ENCODE results near the gene CCDC39. TPM values are rescaled to one million over a fixed set of nuclear protein-coding genes. Genes with fewer than 3 reads are reported as not detected.
A peak's percentile ranks its signal among the peaks of the same experiment; 100 is the strongest.

Gene CCDC39
- total and polyA plus RNA-seq, 2 of the 13 experiments (the other 11 are each of a cell fraction or from before 2014, with no cell fraction given), result not detected

GRCh38 chr3:180601688-180602666, 77.3 kb downstream of the CCDC39 start, which contains the start of gene TTC14 (continued):
- TF ChIP-seq ZBTB1 (CRISPR knock-in tag; IDR thresholded peaks at IDR 0.05; ENCODE audit: borderline replicate concordance) (no peak), SMAD3 (CRISPR knock-in tag; IDR thresholded peaks at IDR 0.05) (no peak), ARNT2 (CRISPR knock-in tag; IDR thresholded peaks at IDR 0.05; ENCODE audit: low read depth) (peak; percentile 96), ZC3H4 (CRISPR knock-in tag; IDR thresholded peaks at IDR 0.05; ENCODE audit: borderline replicate concordance) (no peak), TOE1 (CRISPR knock-in tag; IDR thresholded peaks at IDR 0.05) (no peak), RXRB (CRISPR knock-in tag; IDR thresholded peaks at IDR 0.05; ENCODE audit: borderline replicate concordance) (peak; percentile 66), FOXO1 (CRISPR knock-in tag; IDR thresholded peaks at IDR 0.05) (peak; percentile 48; the same call in 1 of the 2 replicates)
- TF ChIP-seq, protein P1, sequence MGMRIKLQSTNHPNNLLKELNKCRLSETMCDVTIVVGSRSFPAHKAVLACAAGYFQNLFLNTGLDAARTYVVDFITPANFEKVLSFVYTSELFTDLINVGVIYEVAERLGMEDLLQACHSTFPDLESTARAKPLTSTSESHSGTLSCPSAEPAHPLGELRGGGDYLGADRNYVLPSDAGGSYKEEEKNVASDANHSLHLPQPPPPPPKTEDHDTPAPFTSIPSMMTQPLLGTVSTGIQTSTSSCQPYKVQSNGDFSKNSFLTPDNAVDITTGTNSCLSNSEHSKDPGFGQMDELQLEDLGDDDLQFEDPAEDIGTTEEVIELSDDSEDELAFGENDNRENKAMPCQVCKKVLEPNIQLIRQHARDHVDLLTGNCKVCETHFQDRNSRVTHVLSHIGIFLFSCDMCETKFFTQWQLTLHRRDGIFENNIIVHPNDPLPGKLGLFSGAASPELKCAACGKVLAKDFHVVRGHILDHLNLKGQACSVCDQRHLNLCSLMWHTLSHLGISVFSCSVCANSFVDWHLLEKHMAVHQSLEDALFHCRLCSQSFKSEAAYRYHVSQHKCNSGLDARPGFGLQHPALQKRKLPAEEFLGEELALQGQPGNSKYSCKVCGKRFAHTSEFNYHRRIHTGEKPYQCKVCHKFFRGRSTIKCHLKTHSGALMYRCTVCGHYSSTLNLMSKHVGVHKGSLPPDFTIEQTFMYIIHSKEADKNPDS (CRISPR knock-in tag; IDR thresholded peaks at IDR 0.05), result no peak

DNA sequence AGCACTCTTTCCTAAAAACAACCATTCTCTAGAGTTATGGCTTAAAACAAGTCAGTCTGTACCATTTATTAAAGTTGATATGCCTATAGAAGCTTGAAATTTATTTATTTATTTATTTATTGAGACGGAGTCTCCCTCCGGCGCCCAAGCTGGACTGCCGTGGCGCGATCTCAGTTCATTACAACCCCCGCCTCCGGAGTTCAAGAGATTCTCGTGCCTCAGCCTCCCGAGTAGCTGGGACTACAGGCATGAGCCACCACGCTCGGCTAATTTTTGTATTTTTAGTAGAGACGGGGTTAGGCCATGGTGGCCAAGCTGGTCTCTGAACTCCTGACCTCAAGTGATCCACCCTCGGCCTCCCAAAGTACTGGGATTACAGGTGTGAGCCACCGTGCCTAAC, 78.8 kb downstream of the CCDC39 start:
- in situ Hi-C loops (cut with HindIII; ENCODE audit: extremely low pct_ligation_motif_present, low pct_unique_long_range_greater_than_20kb), result loop anchor here (25.0 kb wide), 1 partner anchor 387 kb away; the partner anchor contains the start of gene DNAJC19
- H3K4me3 ChIP-seq (replicated peaks in 1 of 3; ENCODE audit: insufficient read depth in 1 of 3, low read depth in 2 of 3, low read length in 3 of 3), result no peak overlapping the region
- TF ChIP-seq TIGD3 (CRISPR knock-in tag; IDR thresholded peaks at IDR 0.05; ENCODE audit: borderline replicate concordance) (no peak), ZIK1 (CRISPR knock-in tag; IDR thresholded peaks at IDR 0.05; ENCODE audit: borderline replicate concordance, low read depth) (no peak), CBX5 (CRISPR knock-in tag; IDR thresholded peaks at IDR 0.05; ENCODE audit: borderline replicate concordance) (no peak), ZNF276 (CRISPR knock-in tag; IDR thresholded peaks at IDR 0.05; ENCODE audit: low read depth) (no peak)
- TF ChIP-seq, protein P2, sequence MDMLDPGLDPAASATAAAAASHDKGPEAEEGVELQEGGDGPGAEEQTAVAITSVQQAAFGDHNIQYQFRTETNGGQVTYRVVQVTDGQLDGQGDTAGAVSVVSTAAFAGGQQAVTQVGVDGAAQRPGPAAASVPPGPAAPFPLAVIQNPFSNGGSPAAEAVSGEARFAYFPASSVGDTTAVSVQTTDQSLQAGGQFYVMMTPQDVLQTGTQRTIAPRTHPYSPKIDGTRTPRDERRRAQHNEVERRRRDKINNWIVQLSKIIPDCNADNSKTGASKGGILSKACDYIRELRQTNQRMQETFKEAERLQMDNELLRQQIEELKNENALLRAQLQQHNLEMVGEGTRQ (IDR thresholded peaks at IDR 0.05; ENCODE audit: low read depth, low read length), result no peak
- TF ChIP-seq, protein P2 (CRISPR knock-in tag; IDR thresholded peaks at IDR 0.05; ENCODE audit: borderline replicate concordance), result no peak

More for the DNA sequence above, 78.8 kb downstream of the CCDC39 start:
- Histone ChIP-seq H4K20me1 (ENCODE audit: insufficient read depth, low read length) (no peaks in the 10 kb centered on the region), H3K27me3 (ENCODE audit: control insufficient read depth in 1 of 2, insufficient read depth in 2 of 2, low read length in 2 of 2) (no peaks in the 10 kb centered on the region; a peak in 1 of 5 replicates), H3K4me1 (ENCODE audit: insufficient read depth, low read length) (peaks cover 18% of the 10 kb centered on the region), H3K27ac (ENCODE audit: extremely low read length, insufficient read depth, low read length) (no peak overlapping the region), H3K9me3 (ENCODE audit: low read length) (no peaks in the 10 kb centered on the region), H3K79me2 (ENCODE audit: insufficient read depth, low read length) (peaks cover 14% of the 10 kb centered on the region), H3K4me2 (ENCODE audit: low read depth, low read length) (no peak overlapping the region), H3K36me3 (replicated peaks in 1 of 2; ENCODE audit: control insufficient read depth in 1 of 2, insufficient read depth in 2 of 2, low read length in 2 of 2) (peaks cover 0 to 7% of the 10 kb centered on the region in 2 experiments; a peak in 3 of 5 replicates), H3K9ac (ENCODE audit: insufficient read depth, low read depth, low read length) (no peak overlapping the region), H2AFZ (ENCODE audit: low read length) (no peak overlapping the region)
- no peak for FAIRE-seq
- POLR2A ChIA-PET, result no interaction called here
- DNase-seq (ENCODE audit: low spot score), result no peak
- CTCF ChIA-PET (ENCODE audit: low intra/inter-chr PET ratio, low total read pairs), result no interaction called here
- intact Hi-C loops (cut with micrococcal nuclease; ENCODE audit: unreplicated experiment), result loop anchor here (10.0 kb wide), 1 partner anchor 384 kb away; the partner anchor contains the start of gene DNAJC19
- 95% methylated on average over 15 of the region's 15 CpGs for WGBS (ENCODE audit: low lambda C conversion rate)
- BruUV-seq (replicated peaks), result no TSS peak
- no peak for ATAC-seq

All from HepG2 (cell line).